Mesenchymal stem cell (in vitro differentiated cells and primary cell): ENCODE data around the gene MYBPC1.

ENCODE experiments used
- DNase-seq: peaks from one replicate; pipeline ENCODE4 v3.0.0-alpha.2; 2013
- H2AFZ ChIP-seq: one replicate; pipeline ENCODE4 v1.6.1; 2013; ENCODE audit warnings: low read depth, mild to moderate bottlenecking, control low read depth, inconsistent platforms, low read length, moderate library complexity
- H2AK5ac ChIP-seq: 2 replicates; pipeline ENCODE4 v1.6.1; 2013; ENCODE audit warnings: low read length, moderate library complexity, mild to moderate bottlenecking, inconsistent platforms; ENCODE audit not compliant: severe bottlenecking
- H2BK120ac ChIP-seq: one replicate; pipeline ENCODE4 v1.6.1; 2013; ENCODE audit warnings: low read depth, mild to moderate bottlenecking, inconsistent platforms, low read length, moderate library complexity
- H2BK12ac ChIP-seq, 2 experiments: one replicate each; pipeline ENCODE4 v1.6.1; 2013; ENCODE audit warnings: inconsistent platforms in 2 of 2, low read length in 2 of 2, mild to moderate bottlenecking in 2 of 2, moderate library complexity in 2 of 2, control low read depth in 1 of 2
- H2BK15ac ChIP-seq: one replicate; pipeline ENCODE4 v1.6.1; 2013; ENCODE audit warnings: mild to moderate bottlenecking, low read depth, inconsistent platforms; ENCODE audit not compliant: poor library complexity, severe bottlenecking
- H2BK5ac ChIP-seq: 2 replicates; pipeline ENCODE4 v1.6.1; 2013; ENCODE audit warnings: low read depth, mild to moderate bottlenecking, low read length, control low read depth, inconsistent platforms; ENCODE audit not compliant: poor library complexity, severe bottlenecking
- H3K14ac ChIP-seq, 2 experiments: one replicate each; pipeline ENCODE4 v1.6.1; 2013; ENCODE audit warnings: inconsistent platforms in 2 of 2, low read length in 2 of 2, control low read depth in 1 of 2, mild to moderate bottlenecking in 1 of 2, moderate library complexity in 1 of 2
- H3K18ac ChIP-seq, 2 experiments: one replicate each; pipeline ENCODE4 v1.6.1; 2013; ENCODE audit warnings: inconsistent platforms in 2 of 2, low read length in 2 of 2, control low read depth in 1 of 2, low read depth in 1 of 2, mild to moderate bottlenecking in 1 of 2
- H3K23ac ChIP-seq, 2 experiments: one replicate each; pipeline ENCODE4 v1.6.1; 2013; ENCODE audit warnings: inconsistent platforms in 2 of 2, low read length in 2 of 2, mild to moderate bottlenecking in 2 of 2, moderate library complexity in 2 of 2, control low read depth in 1 of 2
- H3K27ac ChIP-seq: 2 replicates; pipeline ENCODE4 v1.5.1; 2013; ENCODE audit warnings: mild to moderate bottlenecking, moderate library complexity, low read length, control low read depth, inconsistent platforms; ENCODE audit not compliant: poor library complexity, severe bottlenecking
- H3K27me3 ChIP-seq, 2 experiments: 2 replicates each; pipeline versions ENCODE4 v1.6.1 to v1.7.0; 2013; ENCODE audit warnings: low read length in 2 of 2, mild to moderate bottlenecking in 2 of 2, moderate library complexity in 2 of 2, control low read depth in 1 of 2, inconsistent platforms in 1 of 2; ENCODE audit not compliant: control insufficient read depth in 1 of 2, insufficient read depth in 1 of 2
- H3K36me3 ChIP-seq, 2 experiments: 2 replicates each; pipeline versions ENCODE4 v1.6.1 to v1.7.0; 2013; ENCODE audit warnings: low read length in 2 of 2, control low read depth in 1 of 2, inconsistent platforms in 1 of 2, low read depth in 1 of 2, mild to moderate bottlenecking in 1 of 2; ENCODE audit not compliant: insufficient read depth in 2 of 2, control insufficient read depth in 1 of 2
- H3K4ac ChIP-seq, 2 experiments: one replicate each; pipeline ENCODE4 v1.6.1; 2013; ENCODE audit warnings: inconsistent platforms in 2 of 2, low read length in 2 of 2, mild to moderate bottlenecking in 2 of 2, moderate library complexity in 2 of 2, control low read depth in 1 of 2, low read depth in 1 of 2
- H3K4me1 ChIP-seq: 2 replicates; pipeline ENCODE4 v1.6.1; 2013; ENCODE audit warnings: low read depth, low read length, control low read depth; ENCODE audit not compliant: control insufficient read depth, insufficient read depth
- H3K4me2 ChIP-seq: 2 replicates; pipeline ENCODE4 v1.6.1; 2013; ENCODE audit warnings: low read length, mild to moderate bottlenecking, inconsistent platforms; ENCODE audit not compliant: poor library complexity, severe bottlenecking
- H3K4me3 ChIP-seq, 2 experiments: 2 replicates each; pipeline versions ENCODE4 v1.5.1 to v1.7.0; 2013; ENCODE audit warnings: low read length in 2 of 2, mild to moderate bottlenecking in 2 of 2, control low read depth in 1 of 2, low read depth in 1 of 2; ENCODE audit not compliant: insufficient read depth in 1 of 2
- H3K79me1 ChIP-seq: replicated peaks from 2 replicates; pipeline ENCODE4 v1.6.1; 2013; ENCODE audit warnings: mild to moderate bottlenecking, control low read depth, low read length, inconsistent platforms; ENCODE audit not compliant: poor library complexity, severe bottlenecking
- H3K9ac ChIP-seq: 2 replicates; pipeline ENCODE4 v1.7.0; 2013; ENCODE audit warnings: mild to moderate bottlenecking, low read length, moderate library complexity
- H3K9me3 ChIP-seq: 2 replicates; pipeline ENCODE4 v1.7.0; 2013; ENCODE audit warnings: mild to moderate bottlenecking, low read length; ENCODE audit not compliant: control insufficient read depth
- H4K8ac ChIP-seq: one replicate; pipeline ENCODE4 v1.6.1; 2013; ENCODE audit warnings: inconsistent platforms, mild to moderate bottlenecking, low read length, moderate library complexity
- H4K91ac ChIP-seq: one replicate; pipeline ENCODE4 v1.6.1; 2013; ENCODE audit warnings: mild to moderate bottlenecking, low read length, inconsistent platforms
- WGBS: methylation state at CpG from one replicate; pipeline ENCODE4 v1.1.7; 2013; ENCODE audit warnings: mixed read lengths; 5-methylcytosine and 5-hydroxymethylcytosine counted together

MYBPC1 gene

GRCh38 chr12:101573743-101574142 lies 21.0 kb upstream of the MYBPC1 start:
- Histone ChIP-seq H2AFZ (no peak overlapping the region), H3K4me3 (no peak overlapping the region), H2BK120ac (no peak overlapping the region), H3K9ac (no peak overlapping the region), H2BK12ac (no peak overlapping the region), H3K4me1 (no peaks in the 10 kb centered on the region), H4K91ac (no peak overlapping the region), H2BK5ac (no peak overlapping the region), H3K14ac (no peak overlapping the region), H3K36me3 (no peaks in the 10 kb centered on the region), H3K4me2 (no peak overlapping the region), H2AK5ac (no peak overlapping the region), H4K8ac (no peak overlapping the region), H3K23ac (no peak overlapping the region), H3K27me3 (peaks cover 0 to 5% of the 10 kb centered on the region in 2 experiments), H3K79me1 (no peaks in the 10 kb centered on the region), H3K4ac (no peak overlapping the region), H3K9me3 (no peaks in the 10 kb centered on the region), H2BK15ac (no peak overlapping the region), H3K18ac (no peak overlapping the region), H3K27ac (no peak overlapping the region)
- WGBS = 88% methylated on average over 1 of the region's 1 CpG
- no peak for DNase-seq

GRCh38 chr12:101578417-101578816 lies 16.4 kb upstream of the MYBPC1 start:
- Histone ChIP-seq H3K4me3 (no peak overlapping the region), H3K27me3 (peaks cover 0 to 5% of the 10 kb centered on the region in 2 experiments), H3K36me3 (no peaks in the 10 kb centered on the region), H3K18ac (no peak overlapping the region), H2BK12ac (no peak overlapping the region), H4K91ac (no peak overlapping the region), H3K27ac (no peak overlapping the region), H3K4me2 (no peak overlapping the region), H3K4ac (no peak overlapping the region), H2BK120ac (no peak overlapping the region), H2BK5ac (no peak overlapping the region), H4K8ac (no peak overlapping the region), H3K79me1 (no peaks in the 10 kb centered on the region), H2BK15ac (no peak overlapping the region), H3K23ac (no peak overlapping the region), H3K9ac (no peak overlapping the region), H2AK5ac (no peak overlapping the region), H2AFZ (no peak overlapping the region), H3K9me3 (no peaks in the 10 kb centered on the region), H3K4me1 (no peaks in the 10 kb centered on the region), H3K14ac (no peak overlapping the region)
- 83% methylated on average over 1 of the region's 2 CpGs for WGBS
- no peak for DNase-seq

GRCh38 chr12:101581190-101581589 lies 13.6 kb upstream of the MYBPC1 start:
- Histone ChIP-seq H2AK5ac (no peak overlapping the region), H3K4ac (no peak overlapping the region), H3K27ac (no peak overlapping the region), H2AFZ (no peak overlapping the region), H3K9me3 (no peaks in the 10 kb centered on the region), H3K4me1 (no peaks in the 10 kb centered on the region), H2BK5ac (no peak overlapping the region), H2BK15ac (no peak overlapping the region), H3K4me3 (no peak overlapping the region), H3K27me3 (no peaks in the 10 kb centered on the region), H2BK120ac (no peak overlapping the region), H3K9ac (no peak overlapping the region), H3K18ac (no peak overlapping the region), H3K4me2 (no peak overlapping the region), H4K91ac (no peak overlapping the region), H2BK12ac (no peak overlapping the region), H3K36me3 (no peaks in the 10 kb centered on the region), H3K14ac (no peak overlapping the region), H4K8ac (no peak overlapping the region), H3K23ac (no peak overlapping the region), H3K79me1 (no peaks in the 10 kb centered on the region)
- 11% methylated on average over 1 of the region's 1 CpG for WGBS
- DNase-seq = no peak

- Histone ChIP-seq H4K91ac (no peak overlapping the region), H2BK12ac (no peak overlapping the region), H3K27me3 (no peaks in the 10 kb centered on the region), H2AK5ac (no peak overlapping the region), H2BK15ac (no peak overlapping the region), H3K14ac (no peak overlapping the region), H3K4me3 (no peak overlapping the region), H3K36me3 (no peaks in the 10 kb centered on the region), H3K4ac (no peak overlapping the region), H3K23ac (no peak overlapping the region), H3K79me1 (no peaks in the 10 kb centered on the region), H3K4me1 (no peaks in the 10 kb centered on the region), H3K27ac (no peak overlapping the region), H2BK5ac (no peak overlapping the region), H3K18ac (no peak overlapping the region), H3K9me3 (no peaks in the 10 kb centered on the region), H4K8ac (no peak overlapping the region), H2BK120ac (no peak overlapping the region), H3K9ac (no peak overlapping the region), H2AFZ (no peak overlapping the region), H3K4me2 (no peak overlapping the region)
- DNase-seq = no peak
- WGBS = 88% methylated on average over 1 of the region's 1 CpG
Measured at GRCh38 chr12:101582937-101583336, 11.8 kb upstream of the MYBPC1 start.
